Left kidney (tissue), 2 donors: ENCODE results near the gene SERPINC1. TPM values are rescaled to one million over a fixed set of nuclear protein-coding genes. Genes with fewer than 3 reads are reported as not detected.
A peak's percentile ranks its signal among the peaks of the same experiment; 100 is the strongest.
"Not testable (repeated sequence)": the region's sequence is repeated elsewhere in the genome, so short reads cannot be mapped to it uniquely, and the experiment has no call there.

Experiments
- DNase-seq: peaks from one replicate; pipeline ENCODE4 v3.0.0-alpha.2; 2013
- polyA plus RNA-seq: library from polyadenylated mRNA; unstranded; fragments of 120-200 nt; gene quantifications from one replicate; pipeline ENCODE4 v1.2.1, GENCODE V29; 2013; ENCODE audit not compliant: insufficient read length

The SERPINC1 gene
- polyA plus RNA-seq, 1 donor, result 0.28 TPM

GRCh38 chr1:173893611-173894010 is 23.5 kb downstream of the SERPINC1 start:
- DNase-seq, result no peak

GRCh38 chr1:173889885-173890284 is 27.2 kb downstream of the SERPINC1 start:
- DNase-seq, result no peak

GRCh38 chr1:173888749-173889148 is 28.4 kb downstream of the SERPINC1 start:
- no peak for DNase-seq

GRCh38 chr1:173887627-173888026 is 29.5 kb downstream of the SERPINC1 start:
- no peak for DNase-seq

DNA sequence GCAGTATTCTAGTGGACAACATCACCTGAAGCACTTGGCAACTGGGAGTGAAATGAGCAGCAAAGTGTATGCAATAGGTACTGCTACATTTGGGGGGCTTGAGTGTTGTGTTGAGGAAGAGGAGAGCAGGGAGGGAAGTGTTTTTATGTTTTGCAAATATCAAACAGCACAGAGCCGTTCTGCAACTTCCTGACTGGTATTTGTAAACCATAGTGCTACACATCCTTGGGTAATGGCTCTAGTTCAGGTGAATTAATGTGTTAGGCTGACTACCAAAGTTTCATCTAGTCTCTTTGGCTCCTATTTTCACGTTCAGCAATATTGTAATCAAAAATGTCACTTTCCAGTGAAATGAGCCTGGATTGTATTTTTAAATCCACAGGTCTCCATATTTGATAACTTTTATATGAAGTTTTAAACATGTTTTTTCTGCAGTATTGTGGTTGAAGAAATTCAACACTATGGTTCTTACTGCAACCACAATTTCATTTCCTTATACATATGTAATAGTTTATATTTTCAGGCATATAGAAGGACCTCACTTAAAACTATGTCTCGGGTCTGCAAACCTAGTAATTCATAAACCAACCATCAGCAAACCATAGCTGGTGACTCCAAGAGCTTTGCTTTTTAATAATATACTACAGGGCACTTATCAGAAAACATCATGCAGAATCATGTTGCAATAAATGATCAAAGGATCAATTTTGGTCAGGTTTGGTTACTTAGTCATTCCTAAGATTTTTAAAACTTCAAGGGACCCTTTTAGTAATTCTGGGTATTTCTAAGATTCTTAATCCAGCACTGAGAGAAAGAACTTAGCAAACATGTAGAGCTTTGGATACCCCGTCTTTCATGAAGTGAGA is 30.1 kb downstream of the SERPINC1 start:
- no peak for DNase-seq

GRCh38 chr1:173884701-173885100 is 32.4 kb downstream of the SERPINC1 start:
- no peak for DNase-seq

GRCh38 chr1:173881117-173881516 is 36.0 kb downstream of the SERPINC1 start:
- DNase-seq, result not testable (repeated sequence)

GRCh38 chr1:173878251-173878650 is 38.9 kb downstream of the SERPINC1 start:
- no peak for DNase-seq

GRCh38 chr1:173876732-173877131 is 40.4 kb downstream of the SERPINC1 start:
- DNase-seq, result no peak

GRCh38 chr1:173871500-173871899 is 45.6 kb downstream of the SERPINC1 start:
- no peak for DNase-seq

DNA sequence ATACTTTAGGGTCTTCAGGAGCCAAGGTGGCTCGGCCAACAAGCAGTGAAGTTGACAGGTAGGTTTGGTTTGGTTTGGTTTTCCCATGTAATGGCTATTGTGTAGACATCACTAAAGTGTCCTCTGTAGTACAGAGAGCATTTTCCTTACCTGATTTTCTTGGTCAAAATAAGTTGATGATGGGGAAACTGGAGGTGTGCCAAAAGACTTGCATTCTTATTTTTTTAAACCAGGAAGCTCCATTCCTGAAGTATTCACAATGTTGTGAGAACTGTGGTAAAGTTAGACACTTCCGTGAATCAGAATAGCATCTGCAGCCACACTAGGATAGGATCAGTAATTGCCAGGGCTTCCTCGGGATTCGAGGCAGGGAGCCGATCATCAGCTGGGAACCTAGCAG is 46.0 kb downstream of the SERPINC1 start:
- no peak for DNase-seq

GRCh38 chr1:173870252-173871075 is 46.7 kb downstream of the SERPINC1 start:
- DNase-seq, result no peak

GRCh38 chr1:173869021-173869359 is 48.1 kb downstream of the SERPINC1 start:
- DNase-seq, result no peak

- DNase-seq, result peak; percentile 81
Measured at GRCh38 chr1:173868266-173869020, 48.7 kb downstream of the SERPINC1 start, which contains the start of gene ZBTB37. Gene ZBTB37 (plus strand): TSS chr1:173868380. CDS start chr1:173870226, 1,846 bp downstream.

- DNase-seq, result peak; percentile 100
Measured at GRCh38 chr1:173867753-173868265, 49.3 kb downstream of the SERPINC1 start, which contains the start of gene GAS5. Gene GAS5 (minus strand): TSS chr1:173867989.

DNA sequence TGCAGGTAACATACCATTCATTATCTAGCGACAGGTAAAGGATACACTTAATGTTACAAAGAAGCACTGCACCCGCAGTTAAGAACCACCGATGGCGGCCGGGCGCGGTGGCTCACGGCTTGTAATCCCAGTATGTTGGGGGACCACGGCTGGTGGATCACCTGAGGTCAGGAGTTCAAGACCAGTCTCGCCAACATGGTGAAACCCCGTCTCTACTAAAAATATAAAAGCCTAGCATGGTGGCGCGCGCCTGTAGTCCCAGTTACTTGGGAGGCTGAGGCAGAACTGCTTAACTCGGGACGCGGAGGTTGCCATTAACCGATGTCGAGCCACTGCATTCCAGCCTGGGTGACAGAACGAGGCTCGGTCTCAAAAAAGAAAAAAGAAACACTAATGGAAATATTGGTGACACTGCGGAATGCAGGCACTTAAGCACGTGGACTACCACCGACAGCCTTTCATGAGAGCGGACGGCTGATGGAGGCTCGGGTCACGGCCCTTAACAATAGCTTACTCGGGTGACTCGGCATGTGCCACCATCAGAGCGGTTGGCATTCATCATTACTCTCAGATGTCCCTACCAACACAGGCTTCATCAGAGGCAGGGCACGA is 49.9 kb downstream of the SERPINC1 start:
- no peak for DNase-seq

DNA sequence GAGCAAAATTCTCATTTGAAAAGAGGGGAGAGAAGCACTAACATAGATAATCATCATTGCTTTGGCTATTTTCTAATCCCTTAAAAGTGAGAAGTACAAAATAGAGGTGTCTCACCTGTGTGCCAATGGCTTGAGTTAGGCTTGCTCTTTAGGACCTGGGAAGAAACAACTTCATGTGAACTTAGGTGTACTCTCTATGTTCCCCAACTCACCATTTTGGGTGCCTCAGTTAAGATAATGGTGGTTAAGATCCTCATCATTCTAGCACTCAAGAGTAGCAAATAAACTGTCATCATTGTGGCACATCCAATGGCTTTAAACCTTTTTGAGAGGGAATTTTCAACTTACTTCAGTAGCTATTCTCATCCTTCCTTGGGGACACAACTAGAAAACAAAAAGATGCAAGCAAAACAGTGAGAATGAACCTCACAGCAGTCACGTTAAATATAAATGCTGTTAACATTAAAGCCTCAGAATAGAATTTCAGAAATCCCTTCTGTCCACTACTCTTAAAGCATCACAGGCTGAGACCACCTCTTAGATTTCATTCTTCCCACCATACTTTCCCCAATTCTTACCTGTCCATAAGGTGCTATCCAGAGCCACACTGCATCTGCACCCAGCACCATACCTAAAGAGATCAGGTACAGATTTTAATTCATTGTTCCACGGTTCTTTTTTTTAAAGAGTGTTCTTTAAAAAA is 50.6 kb downstream of the SERPINC1 start:
- DNase-seq, result no peak

DNA sequence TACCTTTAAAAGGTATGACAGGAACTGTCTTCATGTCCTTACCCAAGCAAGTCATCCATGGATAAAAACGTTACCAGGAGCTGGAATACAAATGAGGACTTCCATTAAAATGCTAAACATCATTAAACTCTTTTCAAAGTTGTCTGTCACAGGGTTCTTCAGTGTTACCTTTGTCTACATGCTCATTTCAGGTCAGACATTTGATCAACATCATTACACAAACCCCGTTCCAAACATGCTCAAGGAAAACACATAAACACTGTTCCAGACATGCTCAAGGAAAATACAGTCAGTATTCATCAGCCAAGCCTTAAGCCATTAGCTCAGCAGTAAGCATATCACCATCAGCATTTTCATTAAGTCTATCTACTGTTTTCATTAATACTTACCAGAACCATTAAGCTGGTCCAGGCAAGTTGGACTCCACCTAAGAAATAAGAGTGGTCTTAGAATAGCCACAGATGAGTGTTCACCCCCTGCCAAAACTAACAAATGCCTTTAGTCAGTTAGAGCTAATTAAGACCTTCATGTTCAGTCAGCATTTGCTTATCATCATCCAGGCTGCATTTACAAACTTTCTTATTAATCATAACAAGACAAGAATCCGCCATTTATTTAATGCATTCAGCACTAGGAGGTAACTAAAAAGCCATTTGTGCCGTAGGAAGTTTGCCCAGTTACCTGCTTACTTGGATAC is 51.5 kb downstream of the SERPINC1 start:
- no peak for DNase-seq

GRCh38 chr1:173864179-173864867 is 52.8 kb downstream of the SERPINC1 start:
- no peak for DNase-seq
